SH-SY5Y (cell line): ENCODE measurements around the gene NDRG4.

ENCODE experiments used
- GATA2 ChIP-seq: IDR thresholded peaks from 2 replicates; pipeline ENCODE4 v1.6.1; 2011; ENCODE audit warnings: mild to moderate bottlenecking, low read depth, low read length
- GATA3 ChIP-seq: IDR thresholded peaks from 2 replicates; pipeline ENCODE4 v1.6.1; 2011; ENCODE audit warnings: low read depth, mild to moderate bottlenecking, low read length, moderate library complexity

DNA sequence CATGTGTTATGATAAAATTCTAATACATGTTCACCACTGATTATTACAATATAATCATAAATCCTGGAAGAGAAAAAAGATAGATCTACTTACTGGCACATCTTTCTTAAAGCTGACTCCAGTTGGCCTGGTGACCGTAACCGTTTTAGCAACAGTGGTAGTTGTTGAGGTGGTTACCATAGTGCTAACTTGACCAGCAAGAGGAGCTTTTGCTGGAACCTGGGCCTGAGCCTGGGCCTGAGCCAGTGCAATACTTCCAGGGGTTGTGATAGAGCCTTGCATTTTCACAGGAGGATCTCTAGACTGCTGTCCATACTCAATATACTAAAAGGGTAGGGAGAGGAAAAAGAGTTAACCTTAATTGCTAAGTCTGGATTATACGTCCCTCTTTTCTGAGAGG lies 51.6 kb downstream of the NDRG4 start:
- TF ChIP-seq GATA2 (no peak), GATA3 (no peak)
